Hepatocyte (in vitro differentiated cells): ENCODE data around the gene HIVEP2. TPM values are rescaled to one million over a fixed set of nuclear protein-coding genes. Genes with fewer than 3 reads are reported as not detected.
A peak's percentile ranks its signal among the peaks of the same experiment; 100 is the strongest.

Experiments used
- DNase-seq: peaks from one replicate; pipeline ENCODE4 v3.0.0-alpha.2; 2016; ENCODE audit warnings: low spot score
- H2AFZ ChIP-seq: fragments of 200-600 bp; sonication (generic); 2 replicates; pipeline ENCODE4 v1.6.0; 2016; ENCODE audit warnings: antibody characterized with exemption, mild to moderate bottlenecking
- H3K27ac ChIP-seq: fragments of 200-600 bp; sonication (generic); 2 replicates; pipeline ENCODE4 v1.5.1; 2016; ENCODE audit warnings: mild to moderate bottlenecking
- H3K27me3 ChIP-seq: fragments of 200-600 bp; sonication (generic); 2 replicates; pipeline ENCODE4 v1.6.1; 2016
- H3K36me3 ChIP-seq: fragments of 200-600 bp; sonication (generic); replicated peaks from 2 replicates; pipeline ENCODE4 v1.5.1; 2016; ENCODE audit warnings: low read depth; ENCODE audit not compliant: insufficient read depth
- H3K4me1 ChIP-seq: fragments of 200-600 bp; sonication (generic); 2 replicates; pipeline ENCODE4 v1.5.1; 2016; ENCODE audit warnings: mild to moderate bottlenecking, moderate library complexity; ENCODE audit not compliant: insufficient read depth
- H3K4me2 ChIP-seq: fragments of 200-600 bp; sonication (generic); 2 replicates; pipeline ENCODE4 v1.6.0; 2016
- H3K4me3 ChIP-seq: fragments of 200-600 bp; sonication (generic); 2 replicates; pipeline ENCODE4 v1.5.1; 2016; ENCODE audit warnings: mild to moderate bottlenecking
- H3K79me2 ChIP-seq: fragments of 200-600 bp; sonication (generic); 2 replicates; pipeline ENCODE4 v1.6.0; 2017; ENCODE audit warnings: mild to moderate bottlenecking
- H3K9me2 ChIP-seq: fragments of 200-600 bp; sonication (generic); replicated peaks from 2 replicates; pipeline ENCODE4 v1.6.0; 2017; ENCODE audit warnings: mild to moderate bottlenecking; ENCODE audit not compliant: insufficient read depth
- H3K9me3 ChIP-seq: fragments of 200-600 bp; sonication (generic); 2 replicates; pipeline ENCODE4 v1.5.1; 2016; ENCODE audit warnings: low read depth, mild to moderate bottlenecking
- H4K20me1 ChIP-seq: fragments of 200-600 bp; sonication (generic); 2 replicates; pipeline ENCODE4 v1.6.0; 2016; ENCODE audit warnings: mild to moderate bottlenecking; ENCODE audit not compliant: insufficient read depth, poor library complexity, severe bottlenecking
- CTCF ChIP-seq: fragments of 200-600 bp; sonication (generic); IDR thresholded peaks from 2 replicates; pipeline ENCODE4 v1.5.1; 2016; ENCODE audit warnings: antibody characterized with exemption, mild to moderate bottlenecking; ENCODE audit not compliant: poor library complexity
- EZH2 ChIP-seq: fragments of 200-600 bp; sonication (generic); IDR thresholded peaks from 2 replicates; pipeline ENCODE4 v1.6.1; 2016; ENCODE audit warnings: antibody characterized with exemption, mild to moderate bottlenecking, borderline replicate concordance
- EZH2phosphoT487 ChIP-seq: fragments of 200-600 bp; sonication (generic); IDR thresholded peaks from one replicate; pipeline ENCODE4 v1.6.1; 2018; ENCODE audit warnings: antibody characterized with exemption, mild to moderate bottlenecking, low read depth, moderate library complexity; ENCODE audit not compliant: unreplicated experiment, severe bottlenecking
- WGBS: methylation state at CpG from one replicate; pipeline ENCODE4 v1.1.6; 2016; ENCODE audit warnings: low lambda C conversion rate; ENCODE audit errors: missing lambda C conversion rate; 5-methylcytosine and 5-hydroxymethylcytosine counted together
- polyA plus RNA-seq: library from polyadenylated mRNA; unstranded; fragments of >200 nt; fragmentation: Nextera tagmentation; extraction: Ambion mirVana; gene quantifications from 2 replicates; pipeline ENCODE4 v1.2.1, GENCODE V29; 2016
- total RNA-seq: library from RNA; depleted of rRNA; stranded (reverse); fragments of >200 nt; gene quantifications from 2 replicates; pipeline ENCODE4 v1.2.3, GENCODE V29; 2014

Gene HIVEP2
- total and polyA plus RNA-seq, 2 experiments from 2014 or later = 3.3 to 9.4 TPM

- no peaks in the 10 kb centered on the region for H3K9me3 ChIP-seq
- H3K4me1 ChIP-seq = peaks cover 5% of the 10 kb centered on the region
- no peak overlapping the region for H2AFZ ChIP-seq
- no peak overlapping the region for H3K4me3 ChIP-seq
- peaks cover 97% of the 10 kb centered on the region for H3K79me2 ChIP-seq
- peaks cover 14% of the 10 kb centered on the region for H4K20me1 ChIP-seq
- no peaks in the 10 kb centered on the region for H3K9me2 ChIP-seq
- no peaks in the 10 kb centered on the region for H3K27me3 ChIP-seq
- no peak overlapping the region for H3K27ac ChIP-seq
- no peaks in the 10 kb centered on the region for H3K36me3 ChIP-seq
- TF ChIP-seq CTCF (no peak), EZH2 (no peak), EZH2phosphoT487 (no peak)
- no peak overlapping the region for H3K4me2 ChIP-seq
- no peak for DNase-seq
Measured at GRCh38 chr6:142933701-142934100, 11.3 kb downstream of the HIVEP2 start.

GRCh38 chr6:142932889-142933288 lies 12.1 kb downstream of the HIVEP2 start:
- no peak overlapping the region for H3K27ac ChIP-seq
- H3K9me3 ChIP-seq = no peaks in the 10 kb centered on the region
- no peak overlapping the region for H3K4me3 ChIP-seq
- peaks cover 7% of the 10 kb centered on the region for H4K20me1 ChIP-seq
- peaks cover 7% of the 10 kb centered on the region for H3K4me1 ChIP-seq
- H3K36me3 ChIP-seq = no peaks in the 10 kb centered on the region
- H3K4me2 ChIP-seq = no peak overlapping the region
- no peak for DNase-seq
- no peak for TF ChIP-seq EZH2
- peaks cover 98% of the 10 kb centered on the region for H3K79me2 ChIP-seq
- H3K27me3 ChIP-seq = no peaks in the 10 kb centered on the region
- no peak overlapping the region for H2AFZ ChIP-seq
- H3K9me2 ChIP-seq = no peaks in the 10 kb centered on the region
- 88% methylated on average over 2 of the region's 2 CpGs for WGBS

- Histone ChIP-seq H3K9me2 (no peaks in the 10 kb centered on the region), H3K9me3 (no peaks in the 10 kb centered on the region), H3K79me2 (peaks cover 74% of the 10 kb centered on the region), H4K20me1 (peaks cover 7% of the 10 kb centered on the region), H3K4me3 (no peak overlapping the region), H3K4me1 (peaks cover 14% of the 10 kb centered on the region), H2AFZ (no peak overlapping the region), H3K36me3 (no peaks in the 10 kb centered on the region), H3K27ac (no peak overlapping the region), H3K4me2 (no peak overlapping the region), H3K27me3 (no peaks in the 10 kb centered on the region)
- 88% methylated on average over 1 of the region's 1 CpG for WGBS
- DNase-seq = no peak
- TF ChIP-seq EZH2phosphoT487 (no peak), CTCF (no peak), EZH2 (no peak)
Measured at GRCh38 chr6:142929751-142930358, 15.1 kb downstream of the HIVEP2 start.

GRCh38 chr6:142927904-142928303 lies 17.1 kb downstream of the HIVEP2 start:
- Histone ChIP-seq H3K9me3 (no peaks in the 10 kb centered on the region), H3K36me3 (no peaks in the 10 kb centered on the region), H3K4me1 (peaks cover 10% of the 10 kb centered on the region), H3K27ac (peak overlapping the region; percentile 97), H3K9me2 (no peaks in the 10 kb centered on the region), H2AFZ (no peak overlapping the region), H3K27me3 (no peaks in the 10 kb centered on the region), H3K79me2 (peaks cover 55% of the 10 kb centered on the region), H3K4me2 (peak overlapping the region; percentile 88), H4K20me1 (peaks cover 5% of the 10 kb centered on the region), H3K4me3 (no peak overlapping the region)
- no peak for TF ChIP-seq CTCF
- no peak for TF ChIP-seq EZH2
- no peak for TF ChIP-seq EZH2phosphoT487
- 88% methylated on average over 5 of the region's 5 CpGs for WGBS
- no peak for DNase-seq
